Transverse colon (tissue), 3 donors: ENCODE results near the gene PWWP2A.

ENCODE experiments used
- POLR2A ChIP-seq: fragments of 450-650 bp; IDR thresholded peaks from one replicate; pipeline ENCODE4 v1.6.1; 2016; ENCODE audit warnings: antibody characterized with exemption, mild to moderate bottlenecking, moderate library complexity
- POLR2AphosphoS5 ChIP-seq, 3 donors: sonication (generic); formaldehyde crosslinking; IDR thresholded peaks; one replicate each; pipeline ENCODE4 v1.6.1; 2016; ENCODE audit warnings: antibody characterized with exemption in 3 of 3

DNA sequence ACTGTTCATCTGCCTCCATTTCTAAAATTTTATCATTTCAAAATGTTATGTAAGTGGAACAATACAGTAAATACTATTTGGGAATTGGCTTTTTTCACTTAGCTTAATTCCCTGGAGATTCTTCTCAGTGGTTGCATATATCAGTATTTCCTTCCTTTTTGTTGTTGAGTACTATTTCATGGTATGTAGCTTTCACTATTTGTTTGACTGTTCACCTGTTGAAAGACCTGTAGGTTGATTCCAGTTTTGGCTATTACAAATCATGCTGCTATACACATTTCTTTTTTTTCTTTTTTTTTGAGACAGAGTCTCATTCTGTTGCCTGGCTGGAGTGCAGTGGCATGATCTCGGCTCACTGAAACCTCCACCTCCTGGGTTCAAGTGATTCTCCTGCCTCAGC lies 33.0 kb upstream of the PWWP2A start:
- TF ChIP-seq POLR2AphosphoS5 (IDR thresholded peaks at IDR 0.05) (no peak), POLR2A (no peak)
